DMS79 treated with DMSO at 0.1 percent for 48 hours (cell line): ENCODE results near the gene HOMER1.
"Not testable (repeated sequence)": the region's sequence is repeated elsewhere in the genome, so short reads cannot be mapped to it uniquely, and the experiment has no call there.

ENCODE experiments used
- DNase-seq: peaks from one replicate; lab custom pipeline; 2025; lab: John Stamatoyannopoulos, UW

HOMER1 gene

GRCh38 chr5:79417495-79417894 lies 96.4 kb downstream of the HOMER1 start:
- no peak for DNase-seq

DNA sequence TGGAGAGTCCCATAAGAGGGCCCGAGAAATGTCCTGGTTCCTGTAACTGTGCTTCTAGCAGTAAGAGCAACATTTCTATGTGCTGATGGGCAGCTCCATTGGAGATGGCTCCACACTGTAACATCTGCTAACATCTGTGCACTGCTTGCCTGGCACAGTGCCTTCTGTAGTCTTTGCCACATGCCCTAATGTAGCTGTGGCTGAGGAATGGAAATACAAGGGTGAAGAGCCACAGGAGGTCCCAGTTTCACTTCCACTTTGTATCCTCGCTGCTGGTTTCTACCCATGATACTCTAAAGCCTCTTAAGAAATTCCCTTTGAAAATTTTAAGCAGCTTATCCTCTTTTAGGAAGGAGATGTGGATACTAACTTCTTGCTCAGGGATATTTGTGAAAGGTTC lies 97.4 kb downstream of the HOMER1 start:
- DNase-seq = no peak

- DNase-seq = no peak
Measured at GRCh38 chr5:79413112-79413511, 100.8 kb downstream of the HOMER1 start.

DNA sequence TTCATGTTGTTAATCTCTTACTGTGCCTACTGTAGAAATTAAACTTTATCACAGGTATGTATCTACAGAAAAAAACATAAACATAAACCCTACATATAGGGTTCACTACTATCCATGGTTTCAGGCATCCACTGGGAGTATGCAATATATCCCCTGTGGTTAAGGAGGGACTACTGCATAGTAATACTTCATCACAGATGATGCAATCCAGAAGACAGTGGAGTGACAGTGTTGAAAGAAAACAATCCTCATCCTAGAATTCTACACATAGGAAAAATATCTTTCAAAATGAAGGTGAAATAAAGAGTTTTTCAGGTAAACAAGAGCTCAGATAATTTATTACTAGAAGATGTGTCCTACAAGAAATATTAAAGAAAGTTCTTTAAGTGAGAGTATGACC lies 105.9 kb downstream of the HOMER1 start:
- DNase-seq = no peak

- no peak for DNase-seq
Measured at GRCh38 chr5:79407591-79407990, 106.3 kb downstream of the HOMER1 start.

GRCh38 chr5:79401216-79401615 lies 112.7 kb downstream of the HOMER1 start:
- no peak for DNase-seq

GRCh38 chr5:79399046-79399445 lies 114.9 kb downstream of the HOMER1 start:
- no peak for DNase-seq

DNA sequence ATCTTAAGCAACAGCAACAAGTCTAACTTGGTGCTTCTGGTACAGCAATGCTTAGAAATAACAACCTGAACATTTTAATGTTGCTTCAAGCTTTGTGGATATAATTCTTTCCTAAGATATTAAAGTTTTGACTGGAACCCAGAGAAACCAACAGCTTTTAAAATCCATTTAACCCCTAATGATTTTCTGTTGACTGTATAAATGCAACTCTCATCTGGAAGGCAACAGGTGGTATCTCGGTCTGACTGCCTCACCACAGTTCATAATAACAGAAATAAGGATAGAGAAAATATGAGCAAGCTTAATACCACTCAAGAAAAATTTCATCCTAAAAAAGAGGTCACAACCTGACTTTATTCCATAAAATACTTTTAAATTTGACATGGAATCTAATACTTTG lies 116.9 kb downstream of the HOMER1 start:
- no peak for DNase-seq

GRCh38 chr5:79396265-79396664 lies 117.7 kb downstream of the HOMER1 start:
- DNase-seq = no peak

DNA sequence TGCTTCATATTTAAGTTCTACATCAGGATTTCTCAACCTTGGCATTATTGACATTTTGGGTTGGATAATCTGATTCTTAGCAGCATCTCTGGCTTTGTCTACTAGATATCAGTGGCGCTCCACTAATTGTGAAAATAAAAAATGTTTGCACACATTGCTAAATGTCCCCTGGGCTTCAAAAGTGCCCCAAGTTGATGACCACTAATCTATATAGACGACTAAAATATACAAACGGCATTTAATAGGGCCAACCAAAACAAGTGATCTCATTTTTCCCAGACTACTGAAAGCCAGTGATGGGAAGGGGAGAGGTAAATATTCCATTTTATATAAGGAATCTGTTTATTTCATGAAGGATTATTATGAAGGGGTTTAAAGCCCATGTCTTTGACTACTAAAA lies 118.6 kb downstream of the HOMER1 start:
- no peak for DNase-seq

DNA sequence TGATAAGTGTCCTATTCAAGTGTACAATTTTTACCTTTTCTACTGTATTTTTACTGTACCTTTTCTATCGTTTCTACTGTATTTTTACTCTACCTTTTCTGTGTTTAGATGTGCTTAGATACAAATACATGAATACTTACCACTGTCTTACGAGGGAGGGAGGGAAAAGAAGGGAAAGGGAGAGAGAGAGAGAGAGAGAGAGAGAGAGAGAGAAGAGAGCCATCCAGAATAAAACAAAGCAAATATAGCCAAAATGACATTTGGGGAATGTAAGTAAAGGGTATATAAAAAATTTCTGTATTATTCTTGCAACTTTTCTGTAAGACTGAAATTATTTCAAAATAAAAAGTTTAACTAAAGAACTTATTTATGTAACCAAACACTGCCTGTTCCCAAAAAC lies 121.2 kb downstream of the HOMER1 start:
- DNase-seq = no peak

GRCh38 chr5:79386679-79387078 lies 127.3 kb downstream of the HOMER1 start:
- no peak for DNase-seq

- not testable (repeated sequence) for DNase-seq
Measured at GRCh38 chr5:79385126-79385525, 128.8 kb downstream of the HOMER1 start.

DNA sequence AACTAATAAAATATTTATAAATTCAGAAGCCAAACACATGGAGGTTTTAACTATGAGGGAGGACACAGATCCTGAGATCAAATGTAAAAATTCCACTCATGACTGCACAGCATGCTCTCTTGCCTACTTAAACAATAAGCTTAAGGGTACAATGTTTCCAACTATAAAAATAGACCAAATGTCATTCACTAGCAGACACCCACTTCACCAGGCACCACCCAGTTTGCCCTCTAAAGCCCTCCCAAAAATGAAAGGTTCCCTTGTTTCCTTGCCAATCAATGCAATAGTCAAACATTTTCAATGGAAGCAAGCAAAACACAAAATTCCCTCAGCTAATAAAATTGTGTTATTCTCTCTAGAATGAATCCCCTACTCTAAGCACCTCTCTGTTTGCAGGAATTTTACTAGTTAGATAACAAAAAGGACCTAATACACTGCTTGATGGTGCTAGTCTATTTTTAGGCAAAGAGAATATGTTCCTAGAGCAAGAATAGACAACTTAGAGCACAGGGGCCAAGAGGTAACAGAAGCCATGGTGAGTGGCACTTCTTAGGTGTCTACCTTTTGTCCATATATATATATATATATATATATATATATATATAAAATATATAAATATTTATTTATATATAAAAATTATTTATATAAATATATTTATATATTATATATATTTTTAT lies 135.3 kb downstream of the HOMER1 start:
- no peak for DNase-seq

GRCh38 chr5:79357398-79357797 lies 156.5 kb downstream of the HOMER1 start:
- DNase-seq = no peak

DNA sequence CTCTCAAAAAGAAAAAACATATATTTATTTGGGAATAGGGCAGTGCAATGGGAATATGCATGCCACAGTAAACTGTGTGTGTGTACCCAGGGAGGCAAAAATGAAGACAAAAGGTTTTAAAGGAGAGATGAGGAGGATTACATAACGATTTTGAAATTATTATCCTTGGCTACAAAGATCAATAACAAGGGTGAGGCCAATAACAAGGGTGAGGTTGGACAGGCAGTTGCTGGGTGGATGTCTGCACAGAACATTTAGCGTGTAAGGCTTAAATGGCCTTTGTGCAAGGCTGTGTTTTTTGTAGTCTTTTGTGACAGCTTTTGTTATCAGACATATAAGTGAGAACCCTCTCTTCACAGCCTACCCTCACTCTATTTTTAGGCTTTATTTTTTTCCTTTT lies 164.1 kb downstream of the HOMER1 start:
- no peak for DNase-seq

GRCh38 chr5:79349047-79349446 lies 164.9 kb downstream of the HOMER1 start:
- DNase-seq = no peak

DNA sequence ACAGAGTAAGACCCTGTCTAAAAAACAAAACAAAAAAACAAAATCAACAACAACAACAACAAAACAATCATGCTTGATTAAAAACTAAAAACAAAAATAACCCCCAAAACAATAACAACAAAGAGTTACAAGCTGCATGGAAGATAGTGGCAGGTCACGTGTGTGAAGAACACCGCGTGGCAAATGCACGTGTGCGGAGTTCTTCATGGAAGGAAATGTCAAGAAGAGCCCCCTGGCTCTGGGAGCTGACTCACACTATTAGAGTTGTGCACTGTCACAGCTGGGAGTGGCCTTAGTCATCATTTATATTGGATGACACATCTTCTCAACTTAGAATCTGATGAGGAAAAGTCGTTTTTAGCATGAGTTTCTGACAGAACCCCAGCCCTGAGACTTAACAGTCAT lies 167.5 kb downstream of the HOMER1 start:
- no peak for DNase-seq

- no peak for DNase-seq
Measured at GRCh38 chr5:79333852-79334557, 179.9 kb downstream of the HOMER1 start.

- no peak for DNase-seq
Measured at GRCh38 chr5:79330071-79330470, 183.9 kb downstream of the HOMER1 start.

GRCh38 chr5:79329453-79329852 lies 184.5 kb downstream of the HOMER1 start:
- DNase-seq = no peak
